ENCODE measurements around the gene OPCML. TPM values are rescaled to one million over a fixed set of nuclear protein-coding genes. Genes with fewer than 3 reads are reported as not detected.

OPCML gene
- total RNA-seq, 1 donor, result not detected

DNA sequence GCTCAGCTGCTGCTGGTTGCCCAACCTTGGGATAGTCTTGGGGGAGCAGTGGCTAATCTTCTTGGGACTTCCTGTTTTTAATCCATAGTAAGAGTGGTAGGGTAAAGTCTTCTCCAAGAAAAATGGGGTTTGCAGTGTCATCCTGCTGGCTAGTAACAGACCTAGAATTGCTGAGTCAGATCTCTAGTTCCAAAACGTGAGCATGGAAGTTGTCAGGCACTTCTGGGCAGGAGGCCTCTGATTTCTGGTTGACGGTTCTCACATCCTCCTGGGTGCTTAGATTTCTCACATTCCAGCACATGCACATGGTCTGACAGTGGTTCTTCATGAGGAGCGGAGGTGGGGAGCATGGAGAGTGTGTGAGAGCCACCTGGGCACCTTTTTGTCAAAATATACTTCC lies 410.0 kb downstream of the OPCML start:
- DNase-seq (ENCODE audit: low read depth), result no peak
- TF ChIP-seq, protein P1, sequence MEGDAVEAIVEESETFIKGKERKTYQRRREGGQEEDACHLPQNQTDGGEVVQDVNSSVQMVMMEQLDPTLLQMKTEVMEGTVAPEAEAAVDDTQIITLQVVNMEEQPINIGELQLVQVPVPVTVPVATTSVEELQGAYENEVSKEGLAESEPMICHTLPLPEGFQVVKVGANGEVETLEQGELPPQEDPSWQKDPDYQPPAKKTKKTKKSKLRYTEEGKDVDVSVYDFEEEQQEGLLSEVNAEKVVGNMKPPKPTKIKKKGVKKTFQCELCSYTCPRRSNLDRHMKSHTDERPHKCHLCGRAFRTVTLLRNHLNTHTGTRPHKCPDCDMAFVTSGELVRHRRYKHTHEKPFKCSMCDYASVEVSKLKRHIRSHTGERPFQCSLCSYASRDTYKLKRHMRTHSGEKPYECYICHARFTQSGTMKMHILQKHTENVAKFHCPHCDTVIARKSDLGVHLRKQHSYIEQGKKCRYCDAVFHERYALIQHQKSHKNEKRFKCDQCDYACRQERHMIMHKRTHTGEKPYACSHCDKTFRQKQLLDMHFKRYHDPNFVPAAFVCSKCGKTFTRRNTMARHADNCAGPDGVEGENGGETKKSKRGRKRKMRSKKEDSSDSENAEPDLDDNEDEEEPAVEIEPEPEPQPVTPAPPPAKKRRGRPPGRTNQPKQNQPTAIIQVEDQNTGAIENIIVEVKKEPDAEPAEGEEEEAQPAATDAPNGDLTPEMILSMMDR (IDR thresholded peaks at IDR 0.05; ENCODE audit: insufficient read depth, low read depth, low read length), result no peak
- no peak overlapping the region for H3K4me3 ChIP-seq (ENCODE audit: low read depth, low read length)

DNA sequence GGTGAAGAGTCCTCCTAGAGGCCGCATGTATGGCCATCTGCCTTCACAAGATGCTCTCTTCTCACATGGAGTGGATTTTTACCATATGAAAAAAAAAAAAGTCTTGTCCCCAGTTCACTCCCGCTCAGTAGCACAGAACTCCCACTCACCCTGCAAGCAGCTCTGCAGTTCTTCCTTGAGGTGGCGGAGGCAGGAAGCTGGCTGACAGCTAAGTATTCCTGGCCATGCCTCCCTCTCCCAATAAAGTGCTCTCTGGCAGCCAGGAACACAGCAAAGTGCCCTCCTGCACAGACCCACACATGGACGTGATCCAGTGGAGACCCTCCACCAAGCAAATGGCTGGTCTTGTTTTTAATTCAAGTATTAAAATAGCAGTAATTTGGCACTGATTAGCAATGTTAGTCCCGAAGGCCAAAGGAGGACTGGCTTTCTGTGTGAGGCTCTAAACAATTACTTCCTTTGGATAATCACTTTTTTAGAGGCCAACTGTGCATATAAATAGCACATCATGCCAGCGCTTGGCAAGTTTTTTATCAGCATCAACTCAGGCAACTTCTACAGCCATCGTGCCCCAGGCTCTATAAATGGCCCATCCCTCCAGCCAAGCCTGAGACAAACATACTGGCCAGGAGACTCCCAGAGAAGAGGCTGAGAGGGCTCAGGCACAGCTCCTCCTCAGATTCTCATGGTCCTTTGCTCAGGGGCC lies 413.6 kb downstream of the OPCML start:
- TF ChIP-seq, protein P1 (IDR thresholded peaks at IDR 0.05; ENCODE audit: insufficient read depth, low read depth, low read length), result no peak
- DNase-seq (ENCODE audit: low read depth), result no peak
- H3K4me3 ChIP-seq (ENCODE audit: low read depth, low read length), result no peak overlapping the region

DNA sequence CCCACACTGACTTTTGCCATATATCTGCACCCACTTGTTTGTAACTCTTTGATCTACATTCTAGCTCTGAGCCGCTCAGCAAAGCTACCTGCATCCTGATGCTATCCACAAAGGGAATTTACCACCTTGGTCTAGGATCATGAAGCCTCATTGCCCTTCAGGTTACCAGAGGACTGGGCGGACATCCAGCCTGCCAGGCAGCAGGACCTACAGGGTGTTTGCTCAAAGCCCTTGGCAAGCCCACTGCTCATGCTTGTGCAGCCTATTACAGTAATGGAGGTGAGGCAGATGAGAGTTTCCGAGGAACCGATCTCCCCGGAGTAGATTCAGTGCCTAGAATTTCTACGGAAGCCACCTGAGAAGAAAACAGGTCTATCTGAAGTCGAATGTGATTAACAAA lies 417.2 kb downstream of the OPCML start:
- no peak overlapping the region for H3K4me3 ChIP-seq (ENCODE audit: low read depth, low read length)
- DNase-seq (ENCODE audit: low read depth), result no peak
- TF ChIP-seq, protein P1 (IDR thresholded peaks at IDR 0.05; ENCODE audit: insufficient read depth, low read depth, low read length), result no peak

DNA sequence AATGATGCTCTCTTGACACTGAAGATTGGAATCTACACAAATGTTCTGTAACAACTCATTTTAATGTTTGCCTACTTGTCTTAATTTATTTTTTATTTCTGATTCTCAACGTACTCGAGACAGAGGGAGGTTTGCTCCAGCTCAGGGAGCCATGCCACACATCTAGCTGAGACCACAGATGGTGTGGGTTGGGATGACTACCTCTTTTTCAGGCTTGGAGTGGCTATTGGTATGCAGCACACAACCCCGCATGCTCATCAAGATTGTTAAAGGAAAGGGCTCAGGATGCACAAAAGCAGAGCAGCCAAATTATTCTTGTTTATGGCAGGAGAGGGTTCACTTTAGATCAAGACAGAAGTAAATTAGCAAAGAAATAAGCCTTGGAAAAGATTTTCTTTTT lies 424.5 kb downstream of the OPCML start:
- TF ChIP-seq, protein P1 (IDR thresholded peaks at IDR 0.05; ENCODE audit: insufficient read depth, low read depth, low read length), result no peak
- no peak for DNase-seq (ENCODE audit: low read depth)
- H3K4me3 ChIP-seq (ENCODE audit: low read depth, low read length), result no peak overlapping the region

DNA sequence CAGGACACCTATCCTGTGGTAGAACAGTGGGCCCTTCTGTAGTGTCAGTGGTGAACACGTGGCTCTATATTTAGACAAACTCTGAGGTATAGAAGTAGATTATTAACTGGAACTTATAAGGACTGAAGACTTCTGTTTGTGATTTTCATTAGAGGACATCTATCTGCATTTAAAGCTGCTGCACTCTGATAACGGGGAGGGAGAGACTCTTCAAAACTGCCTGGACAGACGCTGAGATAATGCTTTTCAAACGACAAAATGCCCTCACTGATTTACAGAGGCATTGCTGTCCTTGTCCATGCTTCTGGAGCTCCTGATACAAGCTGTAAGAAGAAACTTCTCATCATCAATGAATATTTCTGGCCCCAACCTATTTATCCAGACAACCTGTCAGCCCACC lies 425.2 kb downstream of the OPCML start:
- no peak overlapping the region for H3K4me3 ChIP-seq (ENCODE audit: low read depth, low read length)
- no peak for DNase-seq (ENCODE audit: low read depth)
- TF ChIP-seq, protein P1 (IDR thresholded peaks at IDR 0.05; ENCODE audit: insufficient read depth, low read depth, low read length), result no peak

DNA sequence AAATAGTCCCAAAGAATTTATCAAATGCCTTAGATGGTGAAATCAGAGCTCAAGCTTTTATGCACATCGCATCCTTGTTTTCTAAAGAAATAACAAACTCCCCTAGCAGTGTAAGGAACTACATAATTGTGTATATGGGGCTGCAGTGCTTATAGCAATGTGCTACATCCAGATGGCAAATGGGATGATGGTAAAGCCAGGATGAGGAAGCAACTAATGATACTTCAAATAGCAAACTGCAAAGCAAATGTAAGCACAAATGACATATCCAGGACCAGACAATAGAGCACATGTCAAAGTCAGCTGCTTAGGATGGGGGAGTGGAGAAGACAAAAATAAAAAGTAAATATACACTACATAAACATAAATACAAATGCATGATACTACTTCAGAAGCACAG lies 425.9 kb downstream of the OPCML start:
- DNase-seq (ENCODE audit: low read depth), result no peak
- TF ChIP-seq, protein P1 (IDR thresholded peaks at IDR 0.05; ENCODE audit: insufficient read depth, low read depth, low read length), result no peak
- H3K4me3 ChIP-seq (ENCODE audit: low read depth, low read length), result no peak overlapping the region
